ENCODE results near the gene SPARCL1.

SPARCL1 gene

DNA sequence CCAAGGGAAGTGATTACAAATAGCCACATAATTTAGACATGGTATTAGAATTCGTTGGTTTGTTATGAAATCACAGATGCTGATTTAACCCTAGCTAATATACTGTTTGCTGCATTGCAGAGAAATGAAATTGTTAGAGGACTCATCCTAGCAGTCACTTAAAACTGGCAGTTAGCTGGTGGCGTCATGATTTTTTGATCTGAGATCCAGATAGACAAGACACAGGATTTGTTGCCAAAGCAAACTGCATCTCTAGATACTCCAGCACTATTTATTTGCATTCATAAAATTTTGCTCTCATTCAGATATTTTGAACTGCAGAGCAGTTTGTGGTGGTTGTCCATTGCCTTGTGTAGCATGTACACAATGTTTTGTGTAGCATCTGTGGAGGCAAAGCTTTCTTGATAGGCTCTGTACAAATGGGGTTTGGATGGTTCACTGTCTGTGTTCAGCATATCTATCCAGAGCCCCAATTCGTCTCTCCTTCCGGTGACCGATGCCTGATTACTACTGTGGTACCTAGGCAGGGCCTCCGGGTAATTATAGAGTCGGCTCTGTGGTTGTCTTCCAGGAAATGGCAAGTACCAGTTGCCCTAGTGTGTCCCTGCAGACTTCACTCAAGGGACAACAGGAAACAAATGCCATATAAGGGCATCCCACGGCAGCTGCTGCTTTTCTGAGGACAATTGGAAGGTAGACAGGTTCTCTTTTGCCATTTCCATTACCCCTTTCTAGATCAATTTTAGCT is 30.1 kb upstream of the SPARCL1 start:
- Histone ChIP-seq H3K4me3 (ENCODE audit: low read length) (no peak overlapping the region), H3K4me1 (ENCODE audit: control insufficient read depth, low read length) (peaks cover 4% of the 10 kb centered on the region; the same call in 1 of the 2 replicates), H3K79me2 (ENCODE audit: control insufficient read depth, low read length) (no peaks in the 10 kb centered on the region), H3K4me2 (ENCODE audit: low read length) (no peak overlapping the region), H4K20me1 (ENCODE audit: control insufficient read depth, insufficient read depth, low read depth, low read length) (no peaks in the 10 kb centered on the region), H3F3A (ENCODE audit: control insufficient read depth, insufficient read depth) (no peaks in the 10 kb centered on the region), H3K36me3 (ENCODE audit: control insufficient read depth, low read length) (no peaks in the 10 kb centered on the region), H3K9me3 (ENCODE audit: control insufficient read depth, insufficient read depth, low read length) (no peaks in the 10 kb centered on the region), H3K27ac (ENCODE audit: low read depth, low read length) (no peak overlapping the region), H3K27me3 (ENCODE audit: control insufficient read depth, low read length) (peaks cover 12% of the 10 kb centered on the region; the same call in 1 of the 2 replicates), H3K9me2 (replicated peaks; ENCODE audit: control insufficient read depth, low read length) (no peaks in the 10 kb centered on the region)
- no peak for TF ChIP-seq EZH2phosphoT487 (IDR thresholded peaks at IDR 0.05; ENCODE audit: borderline replicate concordance, low read length)
- TF ChIP-seq, protein P1, sequence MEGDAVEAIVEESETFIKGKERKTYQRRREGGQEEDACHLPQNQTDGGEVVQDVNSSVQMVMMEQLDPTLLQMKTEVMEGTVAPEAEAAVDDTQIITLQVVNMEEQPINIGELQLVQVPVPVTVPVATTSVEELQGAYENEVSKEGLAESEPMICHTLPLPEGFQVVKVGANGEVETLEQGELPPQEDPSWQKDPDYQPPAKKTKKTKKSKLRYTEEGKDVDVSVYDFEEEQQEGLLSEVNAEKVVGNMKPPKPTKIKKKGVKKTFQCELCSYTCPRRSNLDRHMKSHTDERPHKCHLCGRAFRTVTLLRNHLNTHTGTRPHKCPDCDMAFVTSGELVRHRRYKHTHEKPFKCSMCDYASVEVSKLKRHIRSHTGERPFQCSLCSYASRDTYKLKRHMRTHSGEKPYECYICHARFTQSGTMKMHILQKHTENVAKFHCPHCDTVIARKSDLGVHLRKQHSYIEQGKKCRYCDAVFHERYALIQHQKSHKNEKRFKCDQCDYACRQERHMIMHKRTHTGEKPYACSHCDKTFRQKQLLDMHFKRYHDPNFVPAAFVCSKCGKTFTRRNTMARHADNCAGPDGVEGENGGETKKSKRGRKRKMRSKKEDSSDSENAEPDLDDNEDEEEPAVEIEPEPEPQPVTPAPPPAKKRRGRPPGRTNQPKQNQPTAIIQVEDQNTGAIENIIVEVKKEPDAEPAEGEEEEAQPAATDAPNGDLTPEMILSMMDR (IDR thresholded peaks at IDR 0.05; ENCODE audit: low read depth, low read length, poor library complexity, severe bottlenecking) = no peak

DNA sequence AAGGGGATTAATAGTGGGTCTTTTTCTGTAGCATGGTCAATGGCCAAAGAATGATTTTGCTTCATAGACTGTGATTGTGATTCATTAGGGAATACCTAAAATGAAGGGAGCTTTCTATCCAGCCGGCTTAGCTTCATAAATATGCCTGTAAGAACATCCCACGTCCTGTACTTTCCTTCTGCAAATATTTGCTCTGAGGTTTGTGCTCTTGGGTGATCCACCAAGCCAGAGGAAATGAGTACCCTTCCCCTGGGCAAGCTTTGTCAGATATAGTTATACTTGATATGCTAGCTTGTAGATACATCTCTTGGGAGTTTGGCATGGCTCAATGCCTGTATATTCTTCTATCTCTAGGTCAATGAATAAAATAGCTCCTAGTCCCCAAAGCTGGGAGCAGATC is 28.2 kb upstream of the SPARCL1 start:
- Histone ChIP-seq H3K4me3 (ENCODE audit: low read length) (no peak overlapping the region), H4K20me1 (ENCODE audit: control insufficient read depth, insufficient read depth, low read depth, low read length) (no peaks in the 10 kb centered on the region), H3K9me3 (ENCODE audit: control insufficient read depth, insufficient read depth, low read length) (no peaks in the 10 kb centered on the region), H3K79me2 (ENCODE audit: control insufficient read depth, low read length) (no peaks in the 10 kb centered on the region), H3K9me2 (replicated peaks; ENCODE audit: control insufficient read depth, low read length) (no peaks in the 10 kb centered on the region), H3K4me2 (ENCODE audit: low read length) (no peak overlapping the region), H3F3A (ENCODE audit: control insufficient read depth, insufficient read depth) (no peaks in the 10 kb centered on the region), H3K36me3 (ENCODE audit: control insufficient read depth, low read length) (no peaks in the 10 kb centered on the region), H3K4me1 (ENCODE audit: control insufficient read depth, low read length) (peaks cover 4% of the 10 kb centered on the region; the same call in 1 of the 2 replicates), H3K27ac (ENCODE audit: low read depth, low read length) (no peak overlapping the region), H3K27me3 (ENCODE audit: control insufficient read depth, low read length) (peaks cover 12% of the 10 kb centered on the region; the same call in 1 of the 2 replicates)
- TF ChIP-seq EZH2phosphoT487 (IDR thresholded peaks at IDR 0.05; ENCODE audit: borderline replicate concordance, low read length) = no peak

DNA sequence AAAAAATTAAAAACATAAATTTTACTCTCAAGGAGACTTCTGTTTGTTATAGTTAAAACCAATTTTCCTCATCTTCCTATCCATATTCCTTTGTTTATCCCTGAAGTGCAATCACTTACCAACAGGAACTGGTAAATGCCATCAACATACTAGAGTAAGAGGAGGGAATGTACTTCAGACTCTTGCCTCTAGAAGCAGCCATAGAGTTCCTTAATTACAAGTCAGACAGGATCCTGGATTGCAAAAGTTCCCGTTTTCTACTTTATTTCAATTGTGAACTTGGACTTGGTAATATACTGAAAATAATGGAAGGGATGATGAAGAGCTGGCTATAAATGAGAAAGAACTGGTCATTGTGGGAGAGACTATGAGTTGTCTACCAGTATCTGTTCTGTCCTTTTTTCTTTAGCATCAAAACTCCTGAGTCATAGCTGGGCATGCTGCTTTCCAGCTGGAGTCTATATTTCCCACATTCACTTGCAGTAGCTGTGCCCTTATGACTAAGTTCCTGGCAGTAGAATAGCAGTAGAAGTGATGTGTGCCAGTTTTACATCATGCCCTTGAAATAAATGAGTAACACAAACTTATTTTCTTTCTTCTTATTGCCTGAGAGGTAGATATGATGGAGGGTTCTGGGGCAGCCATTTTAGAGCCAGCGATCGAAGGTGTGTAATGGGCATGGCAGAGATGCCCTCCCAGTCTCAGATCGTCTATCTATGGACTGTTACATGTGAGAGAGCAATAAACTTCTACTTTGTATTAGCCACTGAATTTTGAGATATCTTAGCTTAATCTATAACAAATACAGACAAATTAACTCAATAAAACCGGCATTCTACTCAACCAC is 26.8 kb upstream of the SPARCL1 start:
- H3K9me3 ChIP-seq (ENCODE audit: control insufficient read depth, insufficient read depth, low read length) = no peaks in the 10 kb centered on the region
- no peaks in the 10 kb centered on the region for H3K36me3 ChIP-seq (ENCODE audit: control insufficient read depth, low read length)
- H3F3A ChIP-seq (ENCODE audit: control insufficient read depth, insufficient read depth) = no peaks in the 10 kb centered on the region
- H3K27ac ChIP-seq (ENCODE audit: low read depth, low read length) = no peak overlapping the region
- peaks cover 4% of the 10 kb centered on the region; the same call in 1 of the 2 replicates for H3K4me1 ChIP-seq (ENCODE audit: control insufficient read depth, low read length)
- H4K20me1 ChIP-seq (ENCODE audit: control insufficient read depth, insufficient read depth, low read depth, low read length) = no peaks in the 10 kb centered on the region
- H3K9me2 ChIP-seq (replicated peaks; ENCODE audit: control insufficient read depth, low read length) = no peaks in the 10 kb centered on the region
- no peak overlapping the region for H3K4me2 ChIP-seq (ENCODE audit: low read length)
- no peak overlapping the region for H3K4me3 ChIP-seq (ENCODE audit: low read length)
- peaks cover 12% of the 10 kb centered on the region; the same call in 1 of the 2 replicates for H3K27me3 ChIP-seq (ENCODE audit: control insufficient read depth, low read length)
- no peak for TF ChIP-seq EZH2phosphoT487 (IDR thresholded peaks at IDR 0.05; ENCODE audit: borderline replicate concordance, low read length)
- TF ChIP-seq, protein P1 (IDR thresholded peaks at IDR 0.05; ENCODE audit: low read depth, low read length, poor library complexity, severe bottlenecking) = no peak
- H3K79me2 ChIP-seq (ENCODE audit: control insufficient read depth, low read length) = no peaks in the 10 kb centered on the region

Measured in DOHH2 (cell line).